Measurements from ENCODE around the gene PTCD3. TPM values are rescaled to one million over a fixed set of nuclear protein-coding genes. Genes with fewer than 3 reads are reported as not detected.

PTCD3 gene
- total RNA-seq, 1 donor from 2014 or later, result 105 TPM

DNA sequence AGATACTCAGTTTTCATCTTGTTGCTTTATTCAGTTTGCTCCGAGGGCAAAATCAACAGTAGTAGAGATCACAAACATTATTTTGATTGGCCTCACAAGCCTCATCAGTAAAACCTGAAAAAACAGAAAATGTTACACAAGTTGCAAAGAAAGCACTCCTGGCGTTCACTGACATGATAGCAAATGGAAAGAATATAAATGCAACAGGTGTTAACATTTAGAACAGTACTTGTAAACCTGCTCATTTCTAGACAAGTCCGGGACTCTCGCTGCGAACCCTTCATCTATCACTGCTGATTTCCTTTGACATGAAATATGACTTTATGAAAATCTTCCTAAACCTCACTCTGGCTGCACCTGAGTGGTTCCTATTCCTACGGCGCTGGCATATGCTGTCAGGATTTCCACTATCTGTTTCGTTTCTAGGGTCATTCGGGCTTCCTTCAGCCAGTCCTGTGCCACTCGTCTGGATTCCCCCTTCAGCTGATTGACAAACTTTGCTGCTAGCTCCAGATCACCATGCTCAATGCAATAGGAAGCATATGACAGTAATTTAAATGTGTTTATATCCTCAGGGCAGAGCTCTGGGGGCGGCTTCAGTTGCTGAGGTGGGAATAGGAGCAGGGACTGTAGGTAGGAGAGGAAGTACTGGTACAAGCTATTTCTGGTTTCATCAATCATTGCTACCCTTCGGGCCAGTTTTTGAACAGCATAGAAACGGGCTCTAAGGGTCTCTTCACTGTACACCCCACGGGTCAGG, 38.1 kb downstream of the PTCD3 start:
- DNase-seq (ENCODE audit: low spot score), result no peak

GRCh38 chr2:86147793-86148192, 41.8 kb downstream of the PTCD3 start:
- DNase-seq (ENCODE audit: low spot score), result no peak

GRCh38 chr2:86150502-86150901, 44.5 kb downstream of the PTCD3 start:
- no peak for DNase-seq (ENCODE audit: low spot score)

DNA sequence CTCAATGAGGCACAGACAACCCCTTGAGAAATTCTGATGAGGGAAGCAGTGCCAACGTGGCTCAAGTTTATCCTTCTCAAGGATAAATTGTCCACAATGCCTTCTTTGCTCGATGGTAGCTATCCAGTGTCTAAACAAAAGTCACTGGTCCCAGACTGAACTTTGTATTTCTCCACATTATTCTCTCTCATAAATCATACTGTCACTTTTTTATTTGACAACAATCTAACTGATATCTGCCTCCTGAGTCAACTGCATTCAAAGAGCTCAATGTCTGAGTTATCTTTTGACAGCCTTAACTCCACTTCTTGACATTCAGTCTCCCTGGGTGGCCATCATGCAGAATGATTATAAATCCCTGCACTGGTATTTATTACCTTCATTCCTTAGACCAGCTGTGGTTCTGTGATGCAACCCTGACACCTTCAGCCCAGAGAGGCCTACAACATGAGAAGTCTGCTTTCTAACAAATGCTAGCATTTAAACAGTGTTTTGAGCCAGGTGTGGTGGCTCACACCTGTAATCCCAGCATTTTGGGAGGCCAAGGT, 51.0 kb downstream of the PTCD3 start:
- no peak for DNase-seq (ENCODE audit: low spot score)

- DNase-seq (ENCODE audit: low spot score), result no peak
Measured at GRCh38 chr2:86158286-86158685, 52.3 kb downstream of the PTCD3 start.

DNA sequence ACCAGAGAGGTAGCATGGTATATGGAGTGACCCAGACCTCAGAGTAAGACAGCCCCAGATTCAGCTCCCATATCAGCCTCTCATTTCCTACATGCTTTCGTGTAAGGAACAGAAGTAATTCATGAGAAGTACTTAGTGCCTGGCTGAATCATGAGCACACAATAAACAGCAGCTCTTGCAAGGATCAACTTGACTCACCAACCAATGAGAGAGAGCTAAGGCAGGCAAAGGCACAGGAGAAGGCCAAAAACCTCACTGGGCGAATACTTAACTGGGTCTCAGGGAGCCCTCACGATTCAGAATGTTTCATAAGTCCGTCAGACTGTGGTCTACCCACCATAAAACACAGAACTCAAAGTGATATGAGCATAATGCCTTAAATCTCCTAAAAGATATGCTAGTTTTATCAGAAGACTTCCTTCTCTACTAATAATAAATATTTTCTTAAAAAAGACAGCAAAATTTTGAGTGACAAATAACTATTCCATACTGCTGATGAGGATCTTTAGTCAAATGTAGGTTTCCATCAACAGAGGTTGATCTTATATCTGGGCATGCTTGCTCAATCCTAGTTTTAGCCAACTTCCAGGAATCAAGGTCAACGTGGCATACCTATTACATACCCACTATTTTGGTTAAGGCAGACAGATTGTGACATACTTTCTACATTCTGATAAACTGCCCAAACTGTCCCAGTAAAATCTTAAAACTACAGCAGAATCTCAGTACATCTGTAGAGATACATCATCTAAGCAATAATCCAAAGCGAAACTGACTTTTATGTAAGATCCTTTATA, 54.3 kb downstream of the PTCD3 start:
- DNase-seq (ENCODE audit: low spot score), result no peak

DNA sequence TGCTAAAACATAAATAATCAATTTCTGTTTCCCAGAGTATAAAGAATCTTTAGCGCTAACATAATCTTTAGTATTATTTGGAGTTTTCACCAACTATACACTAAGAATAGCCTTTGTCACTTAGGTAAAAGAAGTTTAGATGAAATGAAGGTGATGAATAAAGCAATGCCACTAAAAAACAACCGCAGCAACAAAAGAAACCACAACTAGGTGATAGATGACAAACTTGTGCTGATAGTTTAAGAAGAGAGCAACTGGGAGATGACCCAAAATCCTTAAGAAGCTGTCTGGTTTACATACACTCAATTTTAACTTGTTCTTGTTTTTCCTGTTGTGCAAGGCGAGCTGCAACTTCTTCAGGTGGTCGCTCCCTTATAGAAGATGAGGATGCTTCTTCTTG, 64.4 kb downstream of the PTCD3 start:
- no peak for DNase-seq (ENCODE audit: low spot score)

GRCh38 chr2:86171295-86171694, 65.3 kb downstream of the PTCD3 start:
- DNase-seq (ENCODE audit: low spot score), result no peak

DNA sequence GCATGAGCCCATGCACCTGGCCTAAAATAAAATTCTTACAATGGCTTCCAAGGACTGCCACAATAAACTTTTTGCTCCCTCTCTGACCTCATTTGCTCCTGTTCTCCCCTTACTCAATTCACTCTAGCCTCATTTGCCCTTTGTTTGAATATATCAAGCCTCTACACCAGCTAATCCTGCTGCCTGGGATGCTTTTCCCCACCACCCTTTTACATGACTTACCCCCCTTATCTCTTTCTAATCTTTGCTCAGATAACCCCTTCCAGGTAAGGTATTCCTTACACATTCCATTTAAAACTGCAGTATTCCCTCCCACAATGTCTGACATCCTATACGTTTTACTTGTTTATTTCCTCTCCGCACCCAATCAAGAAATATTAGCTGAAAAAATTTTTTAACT, 66.6 kb downstream of the PTCD3 start:
- no peak for DNase-seq (ENCODE audit: low spot score)

- DNase-seq (ENCODE audit: low spot score), result no peak
Measured at GRCh38 chr2:86174445-86174844, 68.4 kb downstream of the PTCD3 start.

DNA sequence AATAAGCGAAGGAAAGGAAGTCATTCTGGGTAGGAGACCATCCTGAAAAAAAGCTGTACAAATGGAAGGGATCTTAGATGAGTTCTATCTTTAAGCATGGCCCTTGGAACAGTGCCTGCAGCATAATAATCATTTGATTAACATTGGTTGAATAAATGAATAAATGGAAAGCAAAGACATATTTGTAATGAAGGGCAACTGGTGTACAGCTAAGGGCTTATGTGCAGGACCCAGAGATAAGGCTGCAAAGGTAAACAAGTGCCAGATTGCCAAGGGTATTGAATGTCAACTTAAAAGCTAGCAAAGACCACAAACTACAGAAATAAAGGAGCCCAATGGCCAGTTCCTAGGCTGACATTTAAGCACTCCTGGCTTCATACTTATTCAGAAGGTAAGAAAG, 69.8 kb downstream of the PTCD3 start:
- DNase-seq (ENCODE audit: low spot score), result no peak

GRCh38 chr2:86176597-86176996, 70.6 kb downstream of the PTCD3 start:
- no peak for DNase-seq (ENCODE audit: low spot score)

DNA sequence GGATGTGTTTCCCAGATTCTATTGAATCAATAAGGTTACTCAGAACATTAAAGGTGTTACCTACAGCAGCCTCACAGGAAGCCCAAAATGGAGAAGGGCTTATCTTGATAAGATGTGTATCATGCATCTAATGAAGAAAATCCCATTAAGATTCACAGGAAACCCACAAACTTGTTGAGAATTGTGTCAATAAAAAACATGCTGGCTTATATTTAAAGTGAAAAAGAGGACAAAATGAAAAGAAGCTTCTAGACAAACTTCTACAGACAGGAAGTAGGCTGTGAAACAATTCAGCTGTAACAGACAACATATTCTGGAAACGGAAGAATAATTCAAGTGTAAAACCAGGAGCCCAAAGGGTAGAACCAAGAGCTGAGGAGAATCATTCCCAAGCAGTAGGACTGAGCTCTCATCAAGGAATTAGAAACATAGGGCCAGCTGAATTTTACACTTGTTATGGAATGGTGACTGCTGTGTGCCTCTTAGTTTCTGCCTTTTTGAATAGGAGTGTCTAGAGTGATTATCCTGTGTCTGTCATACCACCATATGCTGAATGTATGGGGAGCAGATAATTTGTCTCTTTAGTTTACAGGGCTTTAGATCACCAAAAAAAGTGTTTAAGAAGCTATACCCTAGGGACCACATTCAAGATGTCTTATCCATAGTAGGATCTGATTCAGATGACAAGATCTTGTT, 79.6 kb downstream of the PTCD3 start:
- no peak for DNase-seq (ENCODE audit: low spot score)

- no peak for DNase-seq (ENCODE audit: low spot score)
Measured at GRCh38 chr2:86186431-86186830, 80.4 kb downstream of the PTCD3 start.

GRCh38 chr2:86189782-86190416, 83.9 kb downstream of the PTCD3 start:
- DNase-seq (ENCODE audit: low spot score), result no peak

Other genes starting within 250 kb of the PTCD3 start
- 10.4 TPM for gene ST3GAL5, start 217.2 kb upstream of the PTCD3 start, total RNA-seq (ENCODE audit: insufficient read depth, low replicate concordance)
- gene POLR1A, start 349 bp upstream of the PTCD3 start, total RNA-seq (ENCODE audit: insufficient read depth, low replicate concordance), result 7.0 TPM
- gene IMMT, start 89.2 kb downstream of the PTCD3 start, total RNA-seq (ENCODE audit: insufficient read depth, low replicate concordance), result 64.8 TPM
- 22.9 TPM for gene MRPL35, start 93.2 kb downstream of the PTCD3 start, total RNA-seq (ENCODE audit: insufficient read depth, low replicate concordance)
- 4.1 TPM for gene REEP1, start 231.4 kb downstream of the PTCD3 start, total RNA-seq (ENCODE audit: insufficient read depth, low replicate concordance)